GM20431 (cell line): ENCODE data around the gene CXCL16.

Experiments
- in situ Hi-C: fragments of 300-500 bp; cut with MseI, MboI; formaldehyde crosslinking; loops from one replicate; pipeline ENCODE4 v1.15.0; 2020; ENCODE audit warnings: low sequenced_read_pairs; ENCODE audit not compliant: unreplicated experiment

CXCL16 gene

GRCh38 chr17:4739122-4740024 is at the start of gene CXCL16, which contains the start of gene ZMYND15:
TSS of gene CXCL16 (minus strand) at chr17:4739928. CDS start at chr17:4739339, 589 bp downstream.
TSS of gene ZMYND15 (plus strand) at chr17:4739833. CDS start at chr17:4740549, 716 bp downstream.
- in situ Hi-C loops = no loop called here

GRCh38 chr17:4788807-4789700 is 49.3 kb upstream of the CXCL16 start, which contains the start of gene GLTPD2:
TSS of gene GLTPD2 (plus strand) at chr17:4788964. CDS start at chr17:4789012, 48 bp downstream.
- in situ Hi-C loops = no loop called here

- in situ Hi-C loops = no loop called here
Observed at GRCh38 chr17:4788159-4788806, 48.6 kb upstream of the CXCL16 start.

- in situ Hi-C loops = no loop called here
Observed at GRCh38 chr17:4786516-4786915, 46.8 kb upstream of the CXCL16 start.

GRCh38 chr17:4786106-4786511 is 46.4 kb upstream of the CXCL16 start, which contains the start of gene VMO1:
TSS of gene VMO1 (minus strand) at chr17:4786364. CDS start at chr17:4786352, 12 bp downstream.
- in situ Hi-C loops = no loop called here

- in situ Hi-C loops = no loop called here
Observed at GRCh38 chr17:4785311-4786105, 45.8 kb upstream of the CXCL16 start.

GRCh38 chr17:4782652-4783051 is 42.9 kb upstream of the CXCL16 start:
- in situ Hi-C loops = no loop called here

GRCh38 chr17:4780325-4780955 is 40.7 kb upstream of the CXCL16 start:
- in situ Hi-C loops = no loop called here

- in situ Hi-C loops = no loop called here
Observed at GRCh38 chr17:4777969-4778760, 38.4 kb upstream of the CXCL16 start.

GRCh38 chr17:4772235-4772613 is 32.5 kb upstream of the CXCL16 start:
- in situ Hi-C loops = no loop called here

GRCh38 chr17:4771519-4772234 is 31.9 kb upstream of the CXCL16 start, which contains the start of gene TM4SF5:
TSS of gene TM4SF5 (plus strand) at chr17:4771886. CDS start at chr17:4771923, 37 bp downstream.
- in situ Hi-C loops = no loop called here

GRCh38 chr17:4769628-4770027 is 29.9 kb upstream of the CXCL16 start:
- in situ Hi-C loops = no loop called here

- in situ Hi-C loops = no loop called here
Observed at GRCh38 chr17:4768298-4768697, 28.6 kb upstream of the CXCL16 start.

- in situ Hi-C loops = no loop called here
Observed at GRCh38 chr17:4766723-4767122, 27.0 kb upstream of the CXCL16 start.

GRCh38 chr17:4766201-4766600 is 26.5 kb upstream of the CXCL16 start:
- in situ Hi-C loops = no loop called here

- in situ Hi-C loops = no loop called here
Observed at GRCh38 chr17:4764595-4764994, 24.9 kb upstream of the CXCL16 start.

- in situ Hi-C loops = no loop called here
Observed at GRCh38 chr17:4759776-4760236, 20.1 kb upstream of the CXCL16 start.
